DND-41 (cell line): ENCODE results near the gene SCAMP5.

Experiments
- ATAC-seq: fragments of 200-7000 bp; cut with Tn5 transposase; 3 replicates; pipeline ENCODE4 v1.9.1; 2021; ENCODE audit warnings: low read depth; ENCODE audit not compliant: insufficient read depth
- DNase-seq: peaks from one replicate; pipeline ENCODE4 v3.0.0-alpha.2; 2020
- H2AFZ ChIP-seq: 2 replicates; pipeline ENCODE4 v1.6.0; 2012; ENCODE audit warnings: low read depth, low read length
- H3K27ac ChIP-seq: 2 replicates; pipeline ENCODE4 v1.5.1; 2012; ENCODE audit warnings: low read length, inconsistent platforms
- H3K27me3 ChIP-seq: fragments of 200-600 bp; sonication (generic); 2 replicates; pipeline ENCODE4 v1.6.0; 2012; ENCODE audit warnings: low read length, mild to moderate bottlenecking, inconsistent platforms; ENCODE audit not compliant: insufficient read depth, poor library complexity
- H3K36me3 ChIP-seq: 2 replicates; pipeline ENCODE4 v1.5.1; 2012; ENCODE audit warnings: low read length, inconsistent platforms; ENCODE audit not compliant: insufficient read depth
- H3K4me1 ChIP-seq: 2 replicates; pipeline ENCODE4 v1.5.1; 2012; ENCODE audit warnings: mild to moderate bottlenecking, low read length; ENCODE audit not compliant: insufficient read depth
- H3K4me2 ChIP-seq: 2 replicates; pipeline ENCODE4 v1.6.0; 2012; ENCODE audit warnings: mild to moderate bottlenecking, moderate library complexity, low read length, inconsistent platforms; ENCODE audit not compliant: insufficient read depth
- H3K4me3 ChIP-seq, 2 experiments: fragments of 200-600 bp in 1 of 2; shearing (Covaris generic) in 1 of 2; 2 replicates each; pipeline ENCODE4 v1.5.1; 2012 to 2016; ENCODE audit warnings: inconsistent platforms in 2 of 2, low read length in 2 of 2, mild to moderate bottlenecking in 2 of 2, low read depth in 1 of 2, moderate library complexity in 1 of 2
- H3K79me2 ChIP-seq: 2 replicates; pipeline ENCODE4 v1.6.0; 2012; ENCODE audit warnings: low read length, inconsistent platforms; ENCODE audit not compliant: insufficient read depth
- H3K9ac ChIP-seq: 2 replicates; pipeline ENCODE4 v1.6.0; 2012; ENCODE audit warnings: low read depth, mild to moderate bottlenecking, inconsistent platforms, low read length, moderate library complexity
- H3K9me3 ChIP-seq: 2 replicates; pipeline ENCODE4 v1.5.1; 2012; ENCODE audit warnings: low read length, moderate library complexity, mild to moderate bottlenecking, inconsistent platforms; ENCODE audit not compliant: insufficient read depth, severe bottlenecking
- H4K20me1 ChIP-seq: 2 replicates; pipeline ENCODE4 v1.6.0; 2012; ENCODE audit warnings: low read length; ENCODE audit not compliant: insufficient read depth
- CTCF ChIP-seq: IDR thresholded peaks from 2 replicates; pipeline ENCODE4 v1.5.1; 2012; ENCODE audit warnings: borderline replicate concordance, low read length, moderate library complexity, mild to moderate bottlenecking; ENCODE audit not compliant: poor library complexity, severe bottlenecking; ENCODE audit errors: extremely low read depth
- EZH2 ChIP-seq: IDR thresholded peaks from 3 replicates; pipeline ENCODE4 v1.6.1; 2012; ENCODE audit warnings: borderline replicate concordance, low read depth, mild to moderate bottlenecking, moderate library complexity, low read length, inconsistent platforms; ENCODE audit not compliant: severe bottlenecking

SCAMP5 gene

GRCh38 chr15:75062706-75063105 is 67.3 kb downstream of the SCAMP5 start:
- Histone ChIP-seq H3K4me1 (0 out of 2 replicates have a peak, but pooled peaks cover 8% of the 10 kb centered on the region), H3K4me2 (no peak overlapping the region), H3K27ac (no peak overlapping the region), H3K4me3 (no peak overlapping the region), H3K27me3 (no peaks in the 10 kb centered on the region), H2AFZ (no peak overlapping the region), H3K9ac (no peak overlapping the region), H3K9me3 (no peaks in the 10 kb centered on the region), H3K36me3 (no peaks in the 10 kb centered on the region), H4K20me1 (no peaks in the 10 kb centered on the region), H3K79me2 (no peaks in the 10 kb centered on the region)
- no peak for DNase-seq
- no peak for TF ChIP-seq CTCF
- TF ChIP-seq EZH2, result no peak
- no peak for ATAC-seq

GRCh38 chr15:75063338-75063737 is 68.0 kb downstream of the SCAMP5 start:
- no peaks in the 10 kb centered on the region for H3K79me2 ChIP-seq
- H3K9ac ChIP-seq, result no peak overlapping the region
- H3K4me3 ChIP-seq, result no peak overlapping the region
- no peak for DNase-seq
- H3K9me3 ChIP-seq, result no peaks in the 10 kb centered on the region
- H3K36me3 ChIP-seq, result no peaks in the 10 kb centered on the region
- ATAC-seq, result no peak
- H3K27me3 ChIP-seq, result no peaks in the 10 kb centered on the region
- no peaks in the 10 kb centered on the region for H4K20me1 ChIP-seq
- H3K4me2 ChIP-seq, result no peak overlapping the region
- H3K4me1 ChIP-seq, result 0 out of 2 replicates have a peak, but pooled peaks cover 8% of the 10 kb centered on the region
- H3K27ac ChIP-seq, result no peak overlapping the region
- TF ChIP-seq EZH2, result no peak
- TF ChIP-seq CTCF, result no peak
- H2AFZ ChIP-seq, result no peak overlapping the region

- Histone ChIP-seq H3K27ac (no peak overlapping the region), H3K4me2 (no peak overlapping the region), H3K4me3 (no peak overlapping the region), H3K9ac (no peak overlapping the region), H4K20me1 (no peaks in the 10 kb centered on the region), H2AFZ (no peak overlapping the region), H3K36me3 (no peaks in the 10 kb centered on the region), H3K27me3 (no peaks in the 10 kb centered on the region), H3K79me2 (no peaks in the 10 kb centered on the region), H3K9me3 (no peaks in the 10 kb centered on the region), H3K4me1 (0 out of 2 replicates have a peak, but pooled peaks cover 8% of the 10 kb centered on the region)
- ATAC-seq (no peak), DNase-seq (no peak)
- no peak for TF ChIP-seq EZH2
- no peak for TF ChIP-seq CTCF
Observed at GRCh38 chr15:75063889-75064288, 68.5 kb downstream of the SCAMP5 start.

- no peak overlapping the region for H3K4me3 ChIP-seq
- no peaks in the 10 kb centered on the region for H4K20me1 ChIP-seq
- H2AFZ ChIP-seq, result no peak overlapping the region
- ATAC-seq (no peak), DNase-seq (no peak)
- no peak overlapping the region for H3K9ac ChIP-seq
- no peaks in the 10 kb centered on the region for H3K9me3 ChIP-seq
- H3K4me1 ChIP-seq, result 0 out of 2 replicates have a peak, but pooled peaks cover 8% of the 10 kb centered on the region
- H3K4me2 ChIP-seq, result no peak overlapping the region
- no peaks in the 10 kb centered on the region for H3K27me3 ChIP-seq
- TF ChIP-seq CTCF (no peak), EZH2 (no peak)
- H3K36me3 ChIP-seq, result no peaks in the 10 kb centered on the region
- H3K79me2 ChIP-seq, result no peaks in the 10 kb centered on the region
- no peak overlapping the region for H3K27ac ChIP-seq
Observed at GRCh38 chr15:75064846-75065245, 69.5 kb downstream of the SCAMP5 start.
